HEK293T (cell line): Measurements from ENCODE around the gene ATXN7.

Experiments
- ARNT ChIP-seq: fragments of 450-650 bp; IDR thresholded peaks from 2 replicates; pipeline ENCODE4 v1.6.1; 2017; ENCODE audit warnings: mild to moderate bottlenecking
- FOXA1 ChIP-seq: fragments of 450-650 bp; IDR thresholded peaks from 2 replicates; pipeline ENCODE4 v1.6.1; 2016; ENCODE audit warnings: mild to moderate bottlenecking
- HDGF ChIP-seq: fragments of 450-650 bp; IDR thresholded peaks from 2 replicates; pipeline ENCODE4 v1.6.1; 2017; ENCODE audit warnings: antibody characterized with exemption, borderline replicate concordance
- LEF1 ChIP-seq: fragments of 450-650 bp; IDR thresholded peaks from 2 replicates; pipeline ENCODE4 v1.6.1; 2017; ENCODE audit warnings: mild to moderate bottlenecking, borderline replicate concordance
- TARDBP ChIP-seq: fragments of 450-650 bp; IDR thresholded peaks from 2 replicates; pipeline ENCODE4 v1.6.1; 2016
- ZNF384 ChIP-seq: fragments of 450-650 bp; IDR thresholded peaks from 2 replicates; pipeline ENCODE4 v1.6.1; 2016

DNA sequence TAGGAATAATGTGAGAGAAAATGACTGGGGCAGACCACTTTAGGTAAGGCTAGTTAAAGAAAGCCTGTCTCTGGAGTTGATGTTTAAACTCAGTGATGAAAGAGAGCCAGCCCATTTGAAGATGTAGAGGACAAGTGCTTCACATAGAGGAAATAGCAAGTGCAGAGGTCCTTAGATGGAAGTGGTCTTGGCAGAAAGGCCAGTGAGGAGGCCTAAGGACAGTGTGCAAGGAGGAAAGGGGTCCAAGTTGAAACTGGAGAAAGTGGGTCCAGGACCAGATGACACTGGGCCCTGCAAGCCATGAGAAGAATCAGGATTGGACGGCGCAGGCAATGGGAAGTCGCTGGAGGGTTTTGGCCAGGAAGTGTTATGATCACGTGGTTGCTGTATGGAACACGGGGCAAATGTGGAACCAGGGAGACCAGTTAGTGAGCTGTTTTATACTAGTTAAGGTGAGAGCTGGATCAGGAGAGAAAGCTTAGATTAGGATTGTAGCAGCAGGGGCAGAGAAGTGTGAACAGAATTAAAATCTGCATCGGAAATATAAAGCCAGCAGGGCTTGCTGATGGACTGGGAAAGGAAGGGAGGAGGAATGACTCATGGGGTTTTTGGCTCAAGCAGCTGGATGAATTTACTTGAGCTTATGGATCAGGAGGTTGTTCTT is 96.5 kb downstream of the ATXN7 start:
- TF ChIP-seq ZNF384 (no peak), TARDBP (no peak), FOXA1 (no peak), ARNT (no peak), HDGF (no peak), LEF1 (no peak)
